GM13977 (cell line): Measurements from ENCODE around the gene ALK.

ENCODE experiments used
- DNase-seq: peaks from one replicate; pipeline ENCODE4 v3.0.0; 2012; ENCODE audit warnings: low spot score
- CTCF ChIP-seq: IDR thresholded peaks from 2 replicates; pipeline ENCODE4 v1.5.1; 2012; ENCODE audit warnings: mild to moderate bottlenecking, control low read depth; ENCODE audit not compliant: insufficient read depth; ENCODE audit errors: extremely low read depth, missing control alignments
- in situ Hi-C: fragments of 300-500 bp; cut with MboI; formaldehyde crosslinking; loops from one replicate; pipeline ENCODE4 v1.12.0; 2022; ENCODE audit warnings: low sequenced_read_pairs, low pct_unique_long_range_greater_than_20kb, mixed read lengths, inconsistent platforms; ENCODE audit not compliant: unreplicated experiment

The ALK gene

GRCh38 chr2:29394981-29395350 is 526.4 kb downstream of the ALK start:
- in situ Hi-C loops = no loop called here
- DNase-seq = no peak

DNA sequence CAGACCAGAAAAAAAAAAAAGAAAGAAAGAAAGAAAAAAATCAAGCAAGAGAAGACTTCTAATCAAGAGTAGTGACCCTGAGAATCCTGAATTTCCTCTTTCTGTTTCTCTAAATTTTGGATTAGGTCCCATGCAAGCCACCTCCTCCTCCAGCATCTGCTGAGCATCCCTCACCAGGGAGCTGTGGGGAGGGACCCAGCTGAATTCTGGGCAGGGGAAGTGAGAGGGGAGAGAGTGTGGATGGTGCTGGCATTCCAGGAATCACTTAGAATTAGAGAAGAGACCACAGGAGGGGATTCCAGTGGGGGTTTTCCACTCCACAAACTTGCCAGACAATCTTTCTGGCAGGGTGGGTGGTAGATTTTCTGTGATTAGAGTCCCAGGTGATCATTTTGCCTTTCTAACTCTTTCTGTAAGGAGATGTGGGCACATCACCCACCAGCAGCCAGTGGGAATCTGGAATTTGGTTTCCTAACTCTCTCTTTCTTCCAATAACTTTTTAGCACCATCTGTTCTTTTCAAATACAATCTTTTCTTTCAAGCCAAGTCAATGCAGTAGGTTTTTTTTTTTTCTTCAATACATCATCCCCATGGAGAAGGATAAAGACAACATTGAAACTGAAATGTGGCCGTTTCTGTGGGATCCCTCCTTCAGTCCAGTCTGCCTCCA is 526.9 kb downstream of the ALK start:
- in situ Hi-C loops = no loop called here
- no peak for DNase-seq
- TF ChIP-seq CTCF = no peak

More at GRCh38 chr2:29394981-29395350, 526.4 kb downstream of the ALK start:
- no peak for TF ChIP-seq CTCF

DNA sequence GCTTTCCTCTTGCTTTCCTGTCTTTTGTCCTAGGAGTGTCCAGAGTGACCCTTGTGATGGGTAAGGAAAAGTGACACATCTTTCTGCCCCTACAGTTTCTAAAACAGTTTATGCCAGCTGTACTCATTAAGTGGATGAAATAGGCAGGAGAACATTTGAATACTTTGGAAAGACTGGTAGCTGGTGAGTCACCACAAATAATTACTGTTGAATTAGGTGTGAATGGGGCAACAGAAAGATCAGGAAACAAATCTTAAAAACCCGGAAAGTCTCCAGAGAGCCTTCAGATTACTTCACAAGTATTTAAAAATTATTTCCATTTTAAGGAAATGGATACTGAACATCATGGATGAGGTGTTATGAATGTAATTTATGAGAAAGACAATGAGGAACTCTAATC is 527.7 kb downstream of the ALK start:
- in situ Hi-C loops = no loop called here
- no peak for TF ChIP-seq CTCF
- DNase-seq = no peak

- DNase-seq = no peak
- in situ Hi-C loops = no loop called here
- no peak for TF ChIP-seq CTCF
Observed at GRCh38 chr2:29392774-29393173, 528.6 kb downstream of the ALK start.

GRCh38 chr2:29390136-29390535 is 531.2 kb downstream of the ALK start:
- TF ChIP-seq CTCF = no peak
- DNase-seq = no peak
- in situ Hi-C loops = no loop called here

DNA sequence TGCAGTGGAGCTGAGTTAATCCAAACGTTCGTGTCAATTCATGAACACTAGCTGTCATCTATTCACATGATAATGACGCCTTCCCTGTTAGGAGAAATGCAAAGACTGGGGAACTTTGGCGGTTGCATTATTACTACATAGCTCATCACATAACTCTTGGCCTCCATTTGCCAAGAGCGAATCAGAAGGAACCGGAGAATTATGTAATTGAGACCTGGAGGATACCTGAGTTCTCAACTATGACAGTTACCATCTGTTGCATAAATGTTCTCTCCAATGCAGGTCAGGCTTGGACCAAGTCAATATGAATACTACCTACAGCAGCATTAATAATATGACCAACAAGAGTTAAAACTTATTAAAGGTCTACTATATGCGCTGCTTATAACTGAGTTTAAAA is 531.7 kb downstream of the ALK start:
- in situ Hi-C loops = no loop called here
- DNase-seq = no peak
- TF ChIP-seq CTCF = no peak
